PFSK-1 (cell line): ENCODE data around the gene RTP3.

Experiments
- FOXP2 ChIP-seq: optimal IDR thresholded peaks from 2 replicates; pipeline ENCODE3; 2011; ENCODE audit warnings: borderline replicate concordance, control low read depth, inconsistent platforms; ENCODE audit not compliant: insufficient read depth; ENCODE audit errors: extremely low read length, extremely low read depth
- POLR2AphosphoS5 ChIP-seq: IDR thresholded peaks from 2 replicates; pipeline ENCODE4 v1.6.1; 2012; ENCODE audit warnings: low read depth, mild to moderate bottlenecking, control low read depth, low read length, moderate library complexity
- SIN3A ChIP-seq: IDR thresholded peaks from 2 replicates; pipeline ENCODE4 v1.6.1; 2012; ENCODE audit warnings: mild to moderate bottlenecking, low read length, moderate library complexity, borderline replicate concordance; ENCODE audit not compliant: insufficient read depth
- TAF1 ChIP-seq: IDR thresholded peaks from 2 replicates; pipeline ENCODE4 v1.6.1; 2012; ENCODE audit warnings: low read length, control low read depth, borderline replicate concordance; ENCODE audit not compliant: insufficient read depth
- TF ChIP-seq, protein P1 (sequence below), 2 experiments: IDR thresholded peaks; 2 replicates each; pipeline versions ENCODE4 v1.6.1 to v1.8.0; 2011 to 2012; ENCODE audit warnings: low read depth in 2 of 2, low read length in 2 of 2, control low read depth in 1 of 2, inconsistent platforms in 1 of 2, mild to moderate bottlenecking in 1 of 2, moderate library complexity in 1 of 2; ENCODE audit not compliant: insufficient read depth in 1 of 2

RTP3 gene

GRCh38 chr3:46477145-46477544 lies 20.6 kb upstream of the RTP3 start:
- TF ChIP-seq, protein P1, sequence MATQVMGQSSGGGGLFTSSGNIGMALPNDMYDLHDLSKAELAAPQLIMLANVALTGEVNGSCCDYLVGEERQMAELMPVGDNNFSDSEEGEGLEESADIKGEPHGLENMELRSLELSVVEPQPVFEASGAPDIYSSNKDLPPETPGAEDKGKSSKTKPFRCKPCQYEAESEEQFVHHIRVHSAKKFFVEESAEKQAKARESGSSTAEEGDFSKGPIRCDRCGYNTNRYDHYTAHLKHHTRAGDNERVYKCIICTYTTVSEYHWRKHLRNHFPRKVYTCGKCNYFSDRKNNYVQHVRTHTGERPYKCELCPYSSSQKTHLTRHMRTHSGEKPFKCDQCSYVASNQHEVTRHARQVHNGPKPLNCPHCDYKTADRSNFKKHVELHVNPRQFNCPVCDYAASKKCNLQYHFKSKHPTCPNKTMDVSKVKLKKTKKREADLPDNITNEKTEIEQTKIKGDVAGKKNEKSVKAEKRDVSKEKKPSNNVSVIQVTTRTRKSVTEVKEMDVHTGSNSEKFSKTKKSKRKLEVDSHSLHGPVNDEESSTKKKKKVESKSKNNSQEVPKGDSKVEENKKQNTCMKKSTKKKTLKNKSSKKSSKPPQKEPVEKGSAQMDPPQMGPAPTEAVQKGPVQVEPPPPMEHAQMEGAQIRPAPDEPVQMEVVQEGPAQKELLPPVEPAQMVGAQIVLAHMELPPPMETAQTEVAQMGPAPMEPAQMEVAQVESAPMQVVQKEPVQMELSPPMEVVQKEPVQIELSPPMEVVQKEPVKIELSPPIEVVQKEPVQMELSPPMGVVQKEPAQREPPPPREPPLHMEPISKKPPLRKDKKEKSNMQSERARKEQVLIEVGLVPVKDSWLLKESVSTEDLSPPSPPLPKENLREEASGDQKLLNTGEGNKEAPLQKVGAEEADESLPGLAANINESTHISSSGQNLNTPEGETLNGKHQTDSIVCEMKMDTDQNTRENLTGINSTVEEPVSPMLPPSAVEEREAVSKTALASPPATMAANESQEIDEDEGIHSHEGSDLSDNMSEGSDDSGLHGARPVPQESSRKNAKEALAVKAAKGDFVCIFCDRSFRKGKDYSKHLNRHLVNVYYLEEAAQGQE (IDR thresholded peaks at IDR 0.05; ENCODE audit: insufficient read depth in 1 of 2, low read depth in 2 of 2, low read length in 2 of 2): no peak
- TF ChIP-seq TAF1 (no peak), FOXP2 (no peak)

GRCh38 chr3:46477756-46478155 lies 20.0 kb upstream of the RTP3 start:
- TF ChIP-seq POLR2AphosphoS5 (no peak), TAF1 (no peak), FOXP2 (no peak), SIN3A (no peak)

GRCh38 chr3:46478341-46478740 lies 19.4 kb upstream of the RTP3 start:
- TF ChIP-seq SIN3A (no peak), TAF1 (no peak), POLR2AphosphoS5 (no peak), FOXP2 (no peak)
- TF ChIP-seq, protein P1 (IDR thresholded peaks at IDR 0.05; ENCODE audit: insufficient read depth in 1 of 2, low read depth in 2 of 2, low read length in 2 of 2): no peak

DNA sequence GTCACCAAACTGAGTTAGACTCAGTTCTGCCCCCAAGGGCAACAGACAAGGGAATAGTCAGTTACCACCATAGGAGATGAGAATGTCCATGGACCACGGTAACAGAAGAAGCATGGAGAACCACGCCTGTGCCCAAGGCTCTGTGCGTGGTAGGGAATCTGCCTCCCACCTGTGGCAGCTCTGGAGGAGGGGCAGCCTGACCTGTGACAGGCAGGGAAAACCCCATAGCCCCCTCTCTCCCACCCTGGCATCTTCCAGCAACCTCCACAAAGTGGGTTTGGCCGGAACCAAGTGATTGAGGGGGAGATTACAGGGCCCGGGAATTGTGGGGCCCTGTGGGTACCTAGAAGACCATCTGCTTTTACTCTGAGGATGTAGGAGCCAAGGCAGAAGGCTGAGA lies 18.8 kb upstream of the RTP3 start:
- TF ChIP-seq, protein P1 (IDR thresholded peaks at IDR 0.05; ENCODE audit: insufficient read depth in 1 of 2, low read depth in 2 of 2, low read length in 2 of 2): no peak
- no peak for TF ChIP-seq TAF1
- no peak for TF ChIP-seq POLR2AphosphoS5
- no peak for TF ChIP-seq SIN3A
- TF ChIP-seq FOXP2: no peak

- TF ChIP-seq POLR2AphosphoS5 (no peak), SIN3A (no peak), FOXP2 (no peak), TAF1 (no peak)
- TF ChIP-seq, protein P1 (IDR thresholded peaks at IDR 0.05; ENCODE audit: insufficient read depth in 1 of 2, low read depth in 2 of 2, low read length in 2 of 2): no peak
Measured at GRCh38 chr3:46479696-46480095, 18.1 kb upstream of the RTP3 start.
